Smooth muscle cell (in vitro differentiated cells): ENCODE data around the gene PHLDA1. TPM values are rescaled to one million over a fixed set of nuclear protein-coding genes. Genes with fewer than 3 reads are reported as not detected.

Experiments used
- DNase-seq: peaks from one replicate; lab custom pipeline; 2025; ENCODE audit not compliant: unreplicated experiment; lab: John Stamatoyannopoulos, UW
- H2AFZ ChIP-seq: fragments of 200-600 bp; sonication (generic); 2 replicates; pipeline ENCODE4 v1.6.0; 2016; ENCODE audit warnings: antibody characterized with exemption, low read depth, mild to moderate bottlenecking
- H3F3A ChIP-seq: fragments of 200-600 bp; sonication (generic); 2 replicates; pipeline ENCODE4 v1.6.0; 2017; ENCODE audit warnings: antibody characterized with exemption, low read depth
- H3K27ac ChIP-seq: fragments of 200-600 bp; sonication (generic); 2 replicates; pipeline ENCODE4 v1.5.1; 2016; ENCODE audit warnings: low read depth, mild to moderate bottlenecking
- H3K27me3 ChIP-seq: fragments of 200-600 bp; sonication (generic); 2 replicates; pipeline ENCODE4 v1.6.1; 2016; ENCODE audit warnings: low read depth, mild to moderate bottlenecking
- H3K36me3 ChIP-seq: fragments of 200-600 bp; sonication (generic); 2 replicates; pipeline ENCODE4 v1.5.1; 2016; ENCODE audit warnings: low read depth
- H3K4me1 ChIP-seq: fragments of 200-600 bp; sonication (generic); 2 replicates; pipeline ENCODE4 v1.5.1; 2016; ENCODE audit warnings: low read depth
- H3K4me2 ChIP-seq: fragments of 200-600 bp; sonication (generic); 2 replicates; pipeline ENCODE4 v1.6.0; 2016; ENCODE audit warnings: mild to moderate bottlenecking
- H3K4me3 ChIP-seq: fragments of 200-600 bp; sonication (generic); 2 replicates; pipeline ENCODE4 v1.5.1; 2016; ENCODE audit warnings: mild to moderate bottlenecking
- H3K79me2 ChIP-seq: fragments of 200-600 bp; sonication (generic); 2 replicates; pipeline ENCODE4 v1.6.0; 2016; ENCODE audit warnings: low read depth, mild to moderate bottlenecking
- H3K9ac ChIP-seq: fragments of 200-600 bp; sonication (generic); 2 replicates; pipeline ENCODE4 v1.6.0; 2016; ENCODE audit warnings: low read depth
- H3K9me3 ChIP-seq: fragments of 200-600 bp; sonication (generic); replicated peaks from 2 replicates; pipeline ENCODE4 v1.5.1; 2016; ENCODE audit warnings: low read depth
- H4K20me1 ChIP-seq: fragments of 200-600 bp; sonication (generic); 2 replicates; pipeline ENCODE4 v1.6.0; 2016; ENCODE audit warnings: low read depth
- WGBS: methylation state at CpG from one replicate; pipeline ENCODE4 v1.1.7; 2016; ENCODE audit warnings: low lambda C conversion rate; 5-methylcytosine and 5-hydroxymethylcytosine counted together
- polyA plus RNA-seq: library from polyadenylated mRNA; unstranded; fragments of >200 nt; fragmentation: Nextera tagmentation; extraction: Ambion mirVana; gene quantifications from 2 replicates; pipeline ENCODE4 v1.2.1, GENCODE V29; 2016
- total RNA-seq: library from RNA; depleted of rRNA; stranded (reverse); fragments of >200 nt; gene quantifications from 2 replicates; pipeline ENCODE4 v1.2.3, GENCODE V29; 2014
- TF ChIP-seq, protein P1 (sequence below): fragments of 200-600 bp; sonication (generic); IDR thresholded peaks from 2 replicates; pipeline ENCODE4 v1.5.1; 2017; ENCODE audit warnings: borderline replicate concordance, mild to moderate bottlenecking, antibody characterized with exemption; ENCODE audit not compliant: insufficient read depth, poor library complexity, severe bottlenecking

The PHLDA1 gene
- total and polyA plus RNA-seq, 2 experiments from 2014 or later: 70.2 to 88.6 TPM

DNA sequence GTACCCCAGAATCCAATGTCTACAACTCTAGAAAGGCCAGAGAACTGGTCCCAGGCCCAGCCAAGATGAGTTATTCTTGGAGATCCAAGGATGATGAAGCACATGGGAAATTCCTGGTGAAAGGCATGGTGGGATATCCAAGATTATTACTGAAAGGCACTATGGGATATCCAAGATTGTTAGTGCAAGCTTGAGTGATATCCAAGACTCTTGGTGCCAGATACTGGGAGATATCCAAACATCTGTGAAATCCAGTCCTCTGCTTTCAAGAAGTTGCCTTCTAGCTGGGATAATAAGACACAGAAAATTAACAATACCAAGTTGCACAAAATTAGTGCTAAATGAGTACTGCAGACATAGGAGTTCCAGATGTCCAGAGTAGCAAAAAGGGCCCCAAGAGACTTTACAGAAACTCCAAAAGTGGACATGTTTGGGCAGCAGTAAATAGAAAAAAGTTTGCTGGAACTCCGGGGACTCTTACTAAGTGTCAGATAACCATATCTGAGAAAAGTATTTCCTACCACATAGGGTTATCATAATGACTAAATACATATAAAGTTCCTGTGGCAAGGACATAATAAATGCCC, 34.6 kb downstream of the PHLDA1 start:
- Histone ChIP-seq H3K4me2 (peak overlapping the region; percentile 23), H3K4me3 (no peak overlapping the region), H3K9me3 (no peaks in the 10 kb centered on the region), H4K20me1 (no peaks in the 10 kb centered on the region), H3K9ac (no peak overlapping the region), H3K79me2 (no peaks in the 10 kb centered on the region), H3K36me3 (no peaks in the 10 kb centered on the region), H3K27me3 (no peaks in the 10 kb centered on the region), H3F3A (peaks cover 8% of the 10 kb centered on the region), H2AFZ (peak overlapping the region; percentile 56), H3K27ac (peak overlapping the region; percentile 53), H3K4me1 (peaks cover 4% of the 10 kb centered on the region)
- TF ChIP-seq, protein P1, sequence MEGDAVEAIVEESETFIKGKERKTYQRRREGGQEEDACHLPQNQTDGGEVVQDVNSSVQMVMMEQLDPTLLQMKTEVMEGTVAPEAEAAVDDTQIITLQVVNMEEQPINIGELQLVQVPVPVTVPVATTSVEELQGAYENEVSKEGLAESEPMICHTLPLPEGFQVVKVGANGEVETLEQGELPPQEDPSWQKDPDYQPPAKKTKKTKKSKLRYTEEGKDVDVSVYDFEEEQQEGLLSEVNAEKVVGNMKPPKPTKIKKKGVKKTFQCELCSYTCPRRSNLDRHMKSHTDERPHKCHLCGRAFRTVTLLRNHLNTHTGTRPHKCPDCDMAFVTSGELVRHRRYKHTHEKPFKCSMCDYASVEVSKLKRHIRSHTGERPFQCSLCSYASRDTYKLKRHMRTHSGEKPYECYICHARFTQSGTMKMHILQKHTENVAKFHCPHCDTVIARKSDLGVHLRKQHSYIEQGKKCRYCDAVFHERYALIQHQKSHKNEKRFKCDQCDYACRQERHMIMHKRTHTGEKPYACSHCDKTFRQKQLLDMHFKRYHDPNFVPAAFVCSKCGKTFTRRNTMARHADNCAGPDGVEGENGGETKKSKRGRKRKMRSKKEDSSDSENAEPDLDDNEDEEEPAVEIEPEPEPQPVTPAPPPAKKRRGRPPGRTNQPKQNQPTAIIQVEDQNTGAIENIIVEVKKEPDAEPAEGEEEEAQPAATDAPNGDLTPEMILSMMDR: no peak
- DNase-seq: no peak
- WGBS: 7% methylated on average over 1 of the region's 1 CpG

DNA sequence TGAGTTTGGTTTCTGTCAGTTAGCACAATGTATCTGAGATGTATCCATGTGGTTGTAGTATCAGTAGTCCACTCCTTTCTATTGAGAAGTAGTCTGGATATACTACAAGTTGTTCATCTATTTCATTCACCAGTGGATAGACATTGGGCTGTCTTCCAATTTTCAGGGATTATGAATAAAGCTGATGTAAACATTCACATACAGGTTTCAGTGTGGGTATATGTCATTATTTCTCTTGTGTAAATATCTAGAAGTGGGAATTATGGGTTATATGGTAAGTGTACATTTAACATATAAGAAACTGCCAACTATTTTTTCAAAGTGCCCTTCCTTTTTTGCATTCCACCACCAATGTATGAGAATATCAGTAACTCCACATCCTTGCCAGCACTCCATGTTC, 35.9 kb downstream of the PHLDA1 start:
- H4K20me1 ChIP-seq: no peaks in the 10 kb centered on the region
- no peak overlapping the region for H2AFZ ChIP-seq
- H3K9ac ChIP-seq: no peak overlapping the region
- H3K4me3 ChIP-seq: no peak overlapping the region
- no peaks in the 10 kb centered on the region for H3K9me3 ChIP-seq
- H3F3A ChIP-seq: peaks cover 8% of the 10 kb centered on the region
- no peak overlapping the region for H3K4me2 ChIP-seq
- H3K4me1 ChIP-seq: peaks cover 4% of the 10 kb centered on the region
- no peaks in the 10 kb centered on the region for H3K79me2 ChIP-seq
- H3K27ac ChIP-seq: no peak overlapping the region
- no peak for DNase-seq
- TF ChIP-seq, protein P1: no peak
- no peaks in the 10 kb centered on the region for H3K36me3 ChIP-seq
- H3K27me3 ChIP-seq: no peaks in the 10 kb centered on the region

DNA sequence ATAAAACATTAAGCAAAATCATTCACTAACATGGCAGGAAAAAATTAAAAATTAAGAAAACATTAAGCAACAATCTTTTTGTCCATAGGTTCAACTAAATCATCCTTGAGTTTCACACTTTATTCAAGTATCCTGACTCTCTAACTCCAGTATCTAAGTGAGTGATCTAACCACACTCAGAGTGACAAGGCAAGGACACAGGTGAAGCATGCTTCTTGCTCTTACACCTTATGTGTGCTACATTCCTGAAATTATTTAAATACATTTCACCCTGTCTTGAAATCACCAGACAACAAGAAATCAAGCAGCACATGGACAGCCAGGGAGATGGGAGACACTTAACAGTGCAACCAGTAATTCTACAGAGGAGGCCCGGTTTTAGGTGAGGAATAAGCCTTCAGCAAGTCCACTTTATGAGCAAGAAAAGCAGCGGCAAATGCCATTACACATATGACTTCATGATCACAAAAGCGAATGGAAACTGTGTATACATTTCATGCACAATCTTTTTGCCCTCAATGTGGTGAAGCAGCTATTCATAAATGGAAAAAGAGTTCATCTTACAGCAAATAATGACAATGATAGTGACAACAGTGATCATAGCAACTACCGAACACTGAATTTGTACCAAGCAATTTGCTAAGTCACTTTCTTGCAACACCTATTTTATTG, 37.4 kb downstream of the PHLDA1 start:
- no peak overlapping the region for H3K4me3 ChIP-seq
- H3F3A ChIP-seq: peaks cover 8% of the 10 kb centered on the region
- no peak overlapping the region for H3K27ac ChIP-seq
- H3K9ac ChIP-seq: no peak overlapping the region
- peaks cover 4% of the 10 kb centered on the region for H3K4me1 ChIP-seq
- H3K36me3 ChIP-seq: no peaks in the 10 kb centered on the region
- H3K79me2 ChIP-seq: no peaks in the 10 kb centered on the region
- H3K27me3 ChIP-seq: no peaks in the 10 kb centered on the region
- DNase-seq: no peak
- TF ChIP-seq, protein P1: no peak
- H4K20me1 ChIP-seq: no peaks in the 10 kb centered on the region
- H2AFZ ChIP-seq: peak overlapping the region; percentile 19
- 59% methylated on average over 4 of the region's 4 CpGs for WGBS
- no peaks in the 10 kb centered on the region for H3K9me3 ChIP-seq
- no peak overlapping the region for H3K4me2 ChIP-seq

DNA sequence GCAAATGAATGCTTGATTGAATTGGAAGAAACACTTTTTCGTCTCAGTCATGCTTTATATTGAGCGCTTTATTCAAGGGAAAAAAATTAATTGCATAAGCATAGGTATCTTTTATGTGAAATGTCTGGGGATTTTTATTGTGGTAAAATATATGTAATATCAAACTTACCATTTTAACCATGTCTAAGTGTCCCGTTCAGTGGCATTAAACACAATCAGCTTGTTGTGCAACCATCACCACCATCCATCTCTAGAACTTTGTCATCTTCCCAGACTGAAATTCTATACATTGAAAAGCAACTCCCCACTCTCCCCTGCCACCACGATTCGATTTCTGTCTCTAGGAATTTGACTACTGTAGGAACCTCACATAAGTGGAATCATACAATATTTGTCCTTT, 39.8 kb downstream of the PHLDA1 start:
- 71% methylated on average over 5 of the region's 5 CpGs for WGBS
- no peak overlapping the region for H2AFZ ChIP-seq
- DNase-seq: no peak
- H3K4me1 ChIP-seq: no peaks in the 10 kb centered on the region
- TF ChIP-seq, protein P1: no peak
- no peak overlapping the region for H3K4me3 ChIP-seq
- H3K9me3 ChIP-seq: no peaks in the 10 kb centered on the region
- H3K9ac ChIP-seq: no peak overlapping the region
- no peaks in the 10 kb centered on the region for H3K79me2 ChIP-seq
- H3K4me2 ChIP-seq: no peak overlapping the region
- no peaks in the 10 kb centered on the region for H4K20me1 ChIP-seq
- no peaks in the 10 kb centered on the region for H3K27me3 ChIP-seq
- H3F3A ChIP-seq: no peaks in the 10 kb centered on the region
- H3K27ac ChIP-seq: no peak overlapping the region
- H3K36me3 ChIP-seq: no peaks in the 10 kb centered on the region
